Panc1 (cell line): ENCODE results near the gene DLEU7. TPM values are rescaled to one million over a fixed set of nuclear protein-coding genes. Genes with fewer than 3 reads are reported as not detected.

Source experiments
- ATAC-seq: fragments of 200-7000 bp; cut with Tn5 transposase; 2 replicates; pipeline ENCODE4 v1.9.1; 2020; ENCODE audit warnings: mild to moderate bottlenecking, moderate library complexity
- BruUV-seq: library from RNA; stranded (reverse); fragments of 400-500 nt; replicated peaks from 2 replicates; lab custom pipeline; 2021; lab: Mats Ljungman, UMichigan
- CTCF ChIA-PET: fragments of 300-600 bp; sonication (Branson Sonifier 250); formaldehyde crosslinking; loops from one replicate; lab custom pipeline; 2022; ENCODE audit warnings: antibody characterized with exemption; lab: Charles Lee
- POLR2A ChIA-PET: fragments of 300-600 bp; sonication (Branson Sonifier 250); formaldehyde crosslinking; loops from one replicate; lab custom pipeline; 2022; ENCODE audit warnings: antibody characterized with exemption; lab: Charles Lee
- DNase-seq: peaks from one replicate; pipeline ENCODE4 v3.0.0-alpha.2; 2010; ENCODE audit warnings: low read depth, low spot score
- H3K27ac ChIP-seq: 2 replicates; pipeline ENCODE4 v1.5.1; 2011; ENCODE audit warnings: mild to moderate bottlenecking, low read length, inconsistent platforms
- H3K27me3 ChIP-seq: fragments of 200-500 bp; sonication (Bioruptor generic); 2 replicates; pipeline ENCODE4 v1.6.0; 2014; ENCODE audit warnings: low read length, inconsistent platforms; ENCODE audit not compliant: control insufficient read depth, insufficient read depth
- H3K36me3 ChIP-seq: fragments of 200-500 bp; sonication (Bioruptor generic); 2 replicates; pipeline ENCODE4 v1.5.1; 2014; ENCODE audit warnings: inconsistent platforms, mild to moderate bottlenecking, low read length, moderate library complexity; ENCODE audit not compliant: control insufficient read depth, insufficient read depth
- H3K4me1 ChIP-seq: 2 replicates; pipeline ENCODE4 v1.5.1; 2011; ENCODE audit warnings: inconsistent platforms, mild to moderate bottlenecking, low read length, moderate library complexity; ENCODE audit not compliant: control insufficient read depth, insufficient read depth
- H3K4me3 ChIP-seq, 2 experiments: 2 replicates each; pipeline ENCODE4 v1.5.1; 2011 to 2012; ENCODE audit warnings: low read depth in 2 of 2, low read length in 2 of 2, mild to moderate bottlenecking in 2 of 2, inconsistent platforms in 1 of 2, moderate library complexity in 1 of 2
- H3K9me3 ChIP-seq: fragments of 200-500 bp; sonication (Bioruptor generic); 2 replicates; pipeline ENCODE4 v1.5.1; 2014; ENCODE audit warnings: low read depth, mild to moderate bottlenecking, inconsistent platforms, low read length, moderate library complexity; ENCODE audit not compliant: control insufficient read depth, insufficient read depth
- POLR2AphosphoS5 ChIP-seq: IDR thresholded peaks from 2 replicates; pipeline ENCODE4 v1.6.1; 2012; ENCODE audit warnings: mild to moderate bottlenecking, low read depth, low read length, moderate library complexity
- SIN3A ChIP-seq: IDR thresholded peaks from 2 replicates; pipeline ENCODE4 v1.6.1; 2012; ENCODE audit warnings: low read depth, mild to moderate bottlenecking, low read length, moderate library complexity, borderline replicate concordance; ENCODE audit not compliant: insufficient read depth
- TCF7L2 ChIP-seq: IDR thresholded peaks from 2 replicates; pipeline ENCODE4 v1.6.1; 2011; ENCODE audit warnings: mild to moderate bottlenecking, low read depth, low read length, inconsistent platforms
- in situ Hi-C: cut with HindIII; loops from 2 replicates; pipeline ENCODE4 v1.10.0; 2016; ENCODE audit warnings: low sequenced_read_pairs, low pct_unique_long_range_greater_than_20kb
- intact Hi-C: fragments of 100-400 bp; cut with micrococcal nuclease; formaldehyde crosslinking; loops from one replicate; pipeline ENCODE4 v1.10.0; 2022; ENCODE audit not compliant: unreplicated experiment
- total RNA-seq: library from RNA; stranded (reverse); gene quantifications from one replicate; pipeline ENCODE4 v1.2.1, GENCODE V29; 2021; ENCODE audit not compliant: unreplicated experiment
- TF ChIP-seq, protein P1 (sequence below), 2 experiments: IDR thresholded peaks; 2 replicates each; pipeline ENCODE4 v1.6.1; 2011 to 2012; ENCODE audit warnings: low read depth in 2 of 2, control low read depth in 1 of 2, low read length in 1 of 2, mild to moderate bottlenecking in 1 of 2, moderate library complexity in 1 of 2; ENCODE audit not compliant: insufficient read depth in 1 of 2
- TF ChIP-seq, protein P2 (sequence below): fragments of 450-650 bp; IDR thresholded peaks from 2 replicates; pipeline ENCODE4 v1.5.1; 2017; ENCODE audit warnings: mild to moderate bottlenecking

Gene DLEU7
- total RNA-seq, 1 experiment from 2014 or later = not detected

DNA sequence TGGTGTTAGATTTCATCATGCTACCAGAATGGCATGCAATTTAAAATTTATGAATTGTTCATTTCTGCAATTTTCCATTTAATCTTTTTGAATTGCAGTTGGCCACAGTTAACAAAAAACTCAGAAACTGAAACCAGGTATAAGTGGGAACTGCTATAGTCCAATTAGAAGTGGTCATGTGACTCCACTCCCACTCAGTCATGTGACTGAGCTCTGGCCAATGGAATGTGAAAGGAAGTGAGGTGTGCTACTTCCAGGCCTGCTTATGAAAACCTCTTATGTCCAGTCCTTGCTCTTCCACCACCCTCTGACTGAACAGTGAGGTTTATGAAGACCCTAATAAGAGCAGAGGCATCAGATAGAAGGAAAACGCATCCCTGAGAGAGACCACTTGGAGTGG lies 47.0 kb downstream of the DLEU7 start:
- DNase-seq (no peak), ATAC-seq (no peak)
- intact Hi-C loops = loop anchor here (10.0 kb wide), 1 partner anchor 282 kb away; no protein-coding TSS in a partner anchor
- Histone ChIP-seq H3K27ac (no peak overlapping the region), H3K4me3 (no peak overlapping the region), H3K9me3 (no peaks in the 10 kb centered on the region), H3K27me3 (no peaks in the 10 kb centered on the region), H3K36me3 (no peaks in the 10 kb centered on the region), H3K4me1 (peaks cover 9% of the 10 kb centered on the region; the same call in 1 of the 2 replicates)
- TF ChIP-seq, protein P1, sequence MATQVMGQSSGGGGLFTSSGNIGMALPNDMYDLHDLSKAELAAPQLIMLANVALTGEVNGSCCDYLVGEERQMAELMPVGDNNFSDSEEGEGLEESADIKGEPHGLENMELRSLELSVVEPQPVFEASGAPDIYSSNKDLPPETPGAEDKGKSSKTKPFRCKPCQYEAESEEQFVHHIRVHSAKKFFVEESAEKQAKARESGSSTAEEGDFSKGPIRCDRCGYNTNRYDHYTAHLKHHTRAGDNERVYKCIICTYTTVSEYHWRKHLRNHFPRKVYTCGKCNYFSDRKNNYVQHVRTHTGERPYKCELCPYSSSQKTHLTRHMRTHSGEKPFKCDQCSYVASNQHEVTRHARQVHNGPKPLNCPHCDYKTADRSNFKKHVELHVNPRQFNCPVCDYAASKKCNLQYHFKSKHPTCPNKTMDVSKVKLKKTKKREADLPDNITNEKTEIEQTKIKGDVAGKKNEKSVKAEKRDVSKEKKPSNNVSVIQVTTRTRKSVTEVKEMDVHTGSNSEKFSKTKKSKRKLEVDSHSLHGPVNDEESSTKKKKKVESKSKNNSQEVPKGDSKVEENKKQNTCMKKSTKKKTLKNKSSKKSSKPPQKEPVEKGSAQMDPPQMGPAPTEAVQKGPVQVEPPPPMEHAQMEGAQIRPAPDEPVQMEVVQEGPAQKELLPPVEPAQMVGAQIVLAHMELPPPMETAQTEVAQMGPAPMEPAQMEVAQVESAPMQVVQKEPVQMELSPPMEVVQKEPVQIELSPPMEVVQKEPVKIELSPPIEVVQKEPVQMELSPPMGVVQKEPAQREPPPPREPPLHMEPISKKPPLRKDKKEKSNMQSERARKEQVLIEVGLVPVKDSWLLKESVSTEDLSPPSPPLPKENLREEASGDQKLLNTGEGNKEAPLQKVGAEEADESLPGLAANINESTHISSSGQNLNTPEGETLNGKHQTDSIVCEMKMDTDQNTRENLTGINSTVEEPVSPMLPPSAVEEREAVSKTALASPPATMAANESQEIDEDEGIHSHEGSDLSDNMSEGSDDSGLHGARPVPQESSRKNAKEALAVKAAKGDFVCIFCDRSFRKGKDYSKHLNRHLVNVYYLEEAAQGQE (IDR thresholded peaks at IDR 0.05; ENCODE audit: insufficient read depth in 1 of 2, low read depth in 2 of 2, low read length in 1 of 2) = no peak
- TF ChIP-seq TCF7L2 = no peak
- in situ Hi-C loops = no loop called here
- ChIA-PET CTCF (no interaction called here), POLR2A (no interaction called here)
- no TSS peak for BruUV-seq

DNA sequence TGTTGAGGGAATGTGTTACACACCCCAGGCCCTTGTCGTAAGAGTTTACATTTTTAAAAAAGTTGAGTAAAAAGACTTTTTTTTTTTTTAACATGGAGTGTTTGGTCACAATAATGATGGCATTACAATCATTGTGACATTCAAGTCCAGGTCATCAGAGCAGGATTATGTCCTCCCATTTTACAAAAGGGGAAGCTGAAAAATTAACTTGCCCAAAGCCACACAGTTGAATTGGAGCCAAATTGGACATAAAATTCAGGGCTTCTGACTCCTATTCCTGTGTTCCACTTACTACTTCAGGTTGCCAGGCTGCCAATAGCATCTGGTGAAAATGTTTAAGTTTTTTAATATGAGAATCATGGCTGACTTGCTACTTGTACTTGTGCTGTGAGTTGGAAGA lies 49.3 kb downstream of the DLEU7 start:
- intact Hi-C loops = loop anchor here (10.0 kb wide), 1 partner anchor 279 kb away; no protein-coding TSS in a partner anchor
- in situ Hi-C loops = no loop called here
- H3K9me3 ChIP-seq = no peaks in the 10 kb centered on the region
- no peak for DNase-seq
- no peaks in the 10 kb centered on the region for H3K36me3 ChIP-seq
- POLR2A ChIA-PET = no interaction called here
- no peaks in the 10 kb centered on the region; the same call in 1 of the 2 replicates for H3K4me1 ChIP-seq
- CTCF ChIA-PET = no interaction called here
- TF ChIP-seq, protein P1 (IDR thresholded peaks at IDR 0.05; ENCODE audit: insufficient read depth in 1 of 2, low read depth in 2 of 2, low read length in 1 of 2) = no peak
- TF ChIP-seq, protein P2, sequence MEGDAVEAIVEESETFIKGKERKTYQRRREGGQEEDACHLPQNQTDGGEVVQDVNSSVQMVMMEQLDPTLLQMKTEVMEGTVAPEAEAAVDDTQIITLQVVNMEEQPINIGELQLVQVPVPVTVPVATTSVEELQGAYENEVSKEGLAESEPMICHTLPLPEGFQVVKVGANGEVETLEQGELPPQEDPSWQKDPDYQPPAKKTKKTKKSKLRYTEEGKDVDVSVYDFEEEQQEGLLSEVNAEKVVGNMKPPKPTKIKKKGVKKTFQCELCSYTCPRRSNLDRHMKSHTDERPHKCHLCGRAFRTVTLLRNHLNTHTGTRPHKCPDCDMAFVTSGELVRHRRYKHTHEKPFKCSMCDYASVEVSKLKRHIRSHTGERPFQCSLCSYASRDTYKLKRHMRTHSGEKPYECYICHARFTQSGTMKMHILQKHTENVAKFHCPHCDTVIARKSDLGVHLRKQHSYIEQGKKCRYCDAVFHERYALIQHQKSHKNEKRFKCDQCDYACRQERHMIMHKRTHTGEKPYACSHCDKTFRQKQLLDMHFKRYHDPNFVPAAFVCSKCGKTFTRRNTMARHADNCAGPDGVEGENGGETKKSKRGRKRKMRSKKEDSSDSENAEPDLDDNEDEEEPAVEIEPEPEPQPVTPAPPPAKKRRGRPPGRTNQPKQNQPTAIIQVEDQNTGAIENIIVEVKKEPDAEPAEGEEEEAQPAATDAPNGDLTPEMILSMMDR = no peak
- no peak for TF ChIP-seq POLR2AphosphoS5
- no peak for TF ChIP-seq SIN3A
- no peak for TF ChIP-seq TCF7L2
- ATAC-seq = no peak
- H3K27me3 ChIP-seq = no peaks in the 10 kb centered on the region
- H3K27ac ChIP-seq = no peak overlapping the region
- H3K4me3 ChIP-seq = no peak overlapping the region
- BruUV-seq = no TSS peak
